ENCODE results near the gene SDC4. TPM values are rescaled to one million over a fixed set of nuclear protein-coding genes. Genes with fewer than 3 reads are reported as not detected.

SDC4 gene
- total and polyA plus RNA-seq, 9 of the 15 experiments (the other 6 are each of a cell fraction or from before 2014, with no cell fraction given), result 2.1 to 10.7 (median 6.3) TPM

- TF ChIP-seq ZFP91 (CRISPR knock-in tag; IDR thresholded peaks at IDR 0.05) (no peak), IRF9 (tag; IDR thresholded peaks at IDR 0.05) (no peak), ZBTB7A (IDR thresholded peaks at IDR 0.05; ENCODE audit: borderline replicate concordance, control insufficient read depth, low read depth, low read length) (no peak), JUN (IDR thresholded peaks at IDR 0.05; ENCODE audit: borderline replicate concordance, low read depth, low read length) (no peak), JUN (CRISPR knock-in tag; IDR thresholded peaks at IDR 0.05; ENCODE audit: borderline replicate concordance) (no peak; the same call in 1 of the 2 replicates), ZNF512 (tag; IDR thresholded peaks at IDR 0.05) (no peak), NFIX (CRISPR knock-in tag; IDR thresholded peaks at IDR 0.05; ENCODE audit: low read depth) (no peak), ERF (CRISPR knock-in tag; IDR thresholded peaks at IDR 0.05) (no peak), NFXL1 (CRISPR knock-in tag; IDR thresholded peaks at IDR 0.05) (no peak), POLR2B (IDR thresholded peaks at IDR 0.05; ENCODE audit: low read depth, partially characterized antibody) (no peak), BRF2 (IDR thresholded peaks at IDR 0.05; ENCODE audit: borderline replicate concordance, insufficient read depth, insufficient read length) (no peak), RCOR1 (IDR thresholded peaks at IDR 0.05; ENCODE audit: borderline replicate concordance in 1 of 2, low read depth in 2 of 2, low read length in 2 of 2) (no peak), SMARCE1 (IDR thresholded peaks at IDR 0.05) (no peak), SPI1 (IDR thresholded peaks at IDR 0.05; ENCODE audit: borderline replicate concordance, low read depth, low read length) (no peak), PHB2 (IDR thresholded peaks at IDR 0.05; ENCODE audit: low read depth) (no peak), SRSF7 (optimal IDR thresholded peaks at IDR 0.05; ENCODE audit: low read depth, low read length) (no peak), TAF15 (IDR thresholded peaks at IDR 0.05; ENCODE audit: low read depth, low read length) (no peak), ZKSCAN8 (CRISPR knock-in tag; IDR thresholded peaks at IDR 0.05) (no peak), ZNF511 (CRISPR knock-in tag; IDR thresholded peaks at IDR 0.05) (0 out of 2 replicates have a peak, but pooled peaks have one; percentile 57), ZNF41 (CRISPR knock-in tag; conservative IDR thresholded peaks at IDR 0.05) (no peak), ZNF77 (CRISPR knock-in tag; IDR thresholded peaks at IDR 0.05) (no peak)
Observed at GRCh38 chr20:45293041-45294002, 54.9 kb downstream of the SDC4 start (continued).

Data from K562 (cell line).